ENCODE results near the gene ARPC3.
A peak's percentile ranks its signal among the peaks of the same experiment; 100 is the strongest.
"Not testable (repeated sequence)": the region's sequence is repeated elsewhere in the genome, so short reads cannot be mapped to it uniquely, and the experiment has no call there.

The ARPC3 gene

DNA sequence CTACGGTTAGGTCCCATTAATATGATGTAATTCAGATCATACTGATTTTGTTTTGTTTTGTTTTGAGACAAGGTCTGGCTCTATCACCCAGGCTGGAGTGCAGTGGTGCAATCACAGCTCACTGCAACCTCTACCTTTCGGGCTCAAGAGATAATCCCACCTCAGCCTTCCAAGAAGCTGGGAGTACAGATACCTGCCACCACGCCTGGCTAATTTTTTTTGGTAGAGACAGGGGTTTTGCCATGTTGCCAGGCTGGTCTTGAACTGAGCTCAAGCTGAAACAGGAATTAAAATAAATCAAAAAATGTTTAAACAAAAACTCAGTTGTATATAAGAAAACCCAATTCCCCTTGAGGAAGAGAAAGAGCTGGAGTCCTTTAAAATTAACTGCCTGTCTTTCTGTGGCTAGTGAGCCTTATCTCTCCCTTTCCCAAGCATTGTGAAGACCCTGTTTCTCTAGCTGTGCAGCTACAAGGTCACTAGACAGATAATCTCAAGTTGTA, 28.9 kb downstream of the ARPC3 start:
- Histone ChIP-seq H3K27me3 (ENCODE audit: control insufficient read depth, insufficient read depth, low read length) (no peaks in the 10 kb centered on the region), H3K27ac (no peak overlapping the region), H3K4me3 (ENCODE audit: low read depth, low read length) (no peak overlapping the region), H3K36me3 (ENCODE audit: control insufficient read depth, insufficient read depth, low read length) (no peaks in the 10 kb centered on the region), H3K4me1 (no peaks in the 10 kb centered on the region), H3K79me2 (no peaks in the 10 kb centered on the region), H3K9me3 (ENCODE audit: control insufficient read depth, low read length) (no peaks in the 10 kb centered on the region), H3K4me2 (ENCODE audit: low read length) (no peak overlapping the region), H2AFZ (no peak overlapping the region), H3K9ac (no peak overlapping the region)
- TF ChIP-seq, protein P1, sequence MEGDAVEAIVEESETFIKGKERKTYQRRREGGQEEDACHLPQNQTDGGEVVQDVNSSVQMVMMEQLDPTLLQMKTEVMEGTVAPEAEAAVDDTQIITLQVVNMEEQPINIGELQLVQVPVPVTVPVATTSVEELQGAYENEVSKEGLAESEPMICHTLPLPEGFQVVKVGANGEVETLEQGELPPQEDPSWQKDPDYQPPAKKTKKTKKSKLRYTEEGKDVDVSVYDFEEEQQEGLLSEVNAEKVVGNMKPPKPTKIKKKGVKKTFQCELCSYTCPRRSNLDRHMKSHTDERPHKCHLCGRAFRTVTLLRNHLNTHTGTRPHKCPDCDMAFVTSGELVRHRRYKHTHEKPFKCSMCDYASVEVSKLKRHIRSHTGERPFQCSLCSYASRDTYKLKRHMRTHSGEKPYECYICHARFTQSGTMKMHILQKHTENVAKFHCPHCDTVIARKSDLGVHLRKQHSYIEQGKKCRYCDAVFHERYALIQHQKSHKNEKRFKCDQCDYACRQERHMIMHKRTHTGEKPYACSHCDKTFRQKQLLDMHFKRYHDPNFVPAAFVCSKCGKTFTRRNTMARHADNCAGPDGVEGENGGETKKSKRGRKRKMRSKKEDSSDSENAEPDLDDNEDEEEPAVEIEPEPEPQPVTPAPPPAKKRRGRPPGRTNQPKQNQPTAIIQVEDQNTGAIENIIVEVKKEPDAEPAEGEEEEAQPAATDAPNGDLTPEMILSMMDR (IDR thresholded peaks at IDR 0.05): no peak

DNA sequence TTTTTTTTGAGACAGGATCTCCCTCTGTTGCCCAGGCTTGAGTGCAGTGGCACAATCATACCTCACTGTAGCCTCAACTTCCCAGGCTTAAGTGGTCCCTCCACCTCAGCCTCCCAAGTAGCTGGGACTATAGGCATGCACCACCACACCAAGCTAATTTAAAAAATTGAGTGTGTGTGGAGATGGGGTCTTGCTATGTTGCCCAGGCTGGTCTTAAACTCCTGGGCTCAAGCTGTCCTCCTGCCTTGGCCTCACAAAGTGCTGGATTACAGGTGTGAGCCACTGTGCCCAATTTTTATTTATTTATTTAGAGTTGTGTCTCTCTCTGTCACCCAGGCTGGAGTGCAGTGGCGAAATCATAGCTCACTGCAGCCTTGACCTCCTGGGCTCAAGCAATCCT, 29.5 kb downstream of the ARPC3 start:
- H3K9ac ChIP-seq; H3K4me1 ChIP-seq; H3K27me3 ChIP-seq (ENCODE audit: control insufficient read depth, insufficient read depth, low read length); H3K9me3 ChIP-seq (ENCODE audit: control insufficient read depth, low read length); H3K4me2 ChIP-seq (ENCODE audit: low read length); H3K27ac ChIP-seq; H3K79me2 ChIP-seq; H3K36me3 ChIP-seq (ENCODE audit: control insufficient read depth, insufficient read depth, low read length); H3K4me3 ChIP-seq (ENCODE audit: low read depth, low read length); H2AFZ ChIP-seq: not testable (repeated sequence)

DNA sequence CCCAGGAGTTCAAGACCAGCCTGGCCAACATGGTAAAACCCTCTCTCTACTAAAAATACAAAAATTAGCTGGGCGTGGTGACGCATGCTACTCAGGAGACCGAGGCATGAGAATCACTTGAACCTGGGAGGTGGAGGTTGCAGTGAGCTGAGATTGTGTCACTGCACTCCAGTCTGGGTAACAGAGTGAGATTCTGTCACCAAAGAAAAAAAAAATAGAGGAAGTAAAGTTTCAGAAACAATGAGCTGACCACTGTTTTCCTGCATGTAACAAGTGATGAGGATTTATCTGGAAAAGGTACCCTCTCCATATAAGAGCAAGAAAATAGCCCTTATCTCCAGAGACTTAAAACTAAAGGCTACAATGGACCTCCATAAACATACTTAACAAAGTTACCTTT, 33.0 kb downstream of the ARPC3 start:
- H2AFZ ChIP-seq; H3K4me1 ChIP-seq; H3K27me3 ChIP-seq (ENCODE audit: control insufficient read depth, insufficient read depth, low read length); H3K79me2 ChIP-seq; H3K4me2 ChIP-seq (ENCODE audit: low read length); H3K9me3 ChIP-seq (ENCODE audit: control insufficient read depth, low read length); H3K27ac ChIP-seq; H3K36me3 ChIP-seq (ENCODE audit: control insufficient read depth, insufficient read depth, low read length); H3K9ac ChIP-seq; H3K4me3 ChIP-seq (ENCODE audit: low read depth, low read length): not testable (repeated sequence)

DNA sequence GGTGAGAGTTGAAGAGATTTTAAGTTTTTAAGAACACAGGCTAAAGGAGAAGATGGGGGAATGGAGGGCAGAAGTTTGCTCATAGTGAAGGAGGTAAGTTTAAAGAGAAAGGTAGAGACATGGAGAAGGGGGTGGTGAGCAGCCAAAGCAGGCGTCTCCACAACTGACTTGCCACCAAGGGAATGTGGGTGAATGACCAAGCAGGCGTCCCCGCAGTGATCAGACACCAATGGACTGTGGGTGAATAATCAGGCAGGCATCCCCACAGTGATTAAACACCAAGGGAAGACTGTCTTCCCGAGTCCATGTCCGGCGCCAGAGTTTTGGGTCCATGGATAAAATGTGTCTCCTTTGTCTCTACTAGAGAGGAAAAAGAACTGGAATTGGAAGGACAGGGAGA, 40.1 kb downstream of the ARPC3 start:
- not testable (repeated sequence) for H3K79me2 ChIP-seq; H3K36me3 ChIP-seq (ENCODE audit: control insufficient read depth, insufficient read depth, low read length); H2AFZ ChIP-seq; H3K4me1 ChIP-seq; H3K27me3 ChIP-seq (ENCODE audit: control insufficient read depth, insufficient read depth, low read length); H3K9me3 ChIP-seq (ENCODE audit: control insufficient read depth, low read length); H3K9ac ChIP-seq; H3K27ac ChIP-seq; H3K4me3 ChIP-seq (ENCODE audit: low read depth, low read length); H3K4me2 ChIP-seq (ENCODE audit: low read length)

DNA sequence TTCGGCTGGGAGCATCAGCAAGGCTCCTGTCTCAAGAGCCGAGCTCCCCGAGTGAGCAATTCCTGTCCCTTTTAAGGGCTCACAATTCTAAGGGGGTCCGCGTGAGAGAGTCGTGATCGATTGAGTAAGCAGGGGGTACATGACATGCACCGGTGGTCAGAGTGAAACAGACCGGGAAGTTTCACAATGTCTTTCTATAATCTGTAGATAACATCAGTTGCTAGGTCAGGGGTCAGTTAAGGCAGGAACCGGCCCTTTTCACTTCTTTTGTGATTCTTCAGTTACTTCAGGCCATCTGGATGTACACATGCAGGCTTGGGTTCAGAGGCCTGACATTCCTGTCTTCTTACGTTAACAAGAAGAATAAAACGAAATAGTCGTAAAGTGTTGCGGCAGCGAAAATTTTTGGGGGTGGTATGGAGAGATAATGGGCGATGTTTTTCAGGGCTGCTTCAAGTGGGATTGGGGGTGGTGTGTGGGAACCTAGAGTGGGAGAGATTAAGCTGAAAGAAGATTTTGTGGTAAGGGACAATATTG, 44.9 kb downstream of the ARPC3 start:
- H3K27me3 ChIP-seq (ENCODE audit: control insufficient read depth, insufficient read depth, low read length): not testable (repeated sequence)

DNA sequence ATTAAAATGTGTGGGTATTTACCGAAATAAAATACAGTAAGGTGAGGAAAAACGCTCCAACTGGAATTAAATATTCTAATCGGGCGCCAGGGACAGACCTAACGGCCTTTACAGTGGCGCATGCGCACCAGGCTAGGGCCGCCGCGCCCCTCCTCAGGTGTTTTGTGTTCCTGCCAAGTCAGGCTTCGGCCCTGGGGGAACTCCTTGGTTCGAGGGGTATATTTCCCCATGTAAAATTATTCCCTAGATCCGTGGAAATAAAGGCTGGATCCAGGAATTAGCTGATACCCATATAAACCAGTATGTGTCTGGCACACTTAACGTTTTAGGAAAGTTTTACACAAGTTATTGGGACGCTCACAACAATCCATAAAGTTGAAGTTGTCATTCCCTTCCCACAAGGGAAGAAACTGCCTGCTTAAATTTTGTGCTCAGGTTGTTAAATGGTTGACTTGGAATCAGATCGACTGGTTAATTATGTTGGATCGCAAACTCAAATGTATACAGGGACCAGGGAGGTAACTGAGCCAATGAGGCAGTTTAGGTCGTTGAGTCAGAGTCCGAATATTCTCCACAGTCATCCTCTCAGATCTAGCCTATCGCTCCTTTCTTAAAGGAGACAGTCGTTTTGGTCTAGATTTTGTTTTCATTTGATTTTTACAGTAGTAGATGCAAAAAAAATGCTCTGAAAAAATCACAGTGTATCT, 46.0 kb downstream of the ARPC3 start:
- Histone ChIP-seq H3K36me3 (ENCODE audit: control insufficient read depth, insufficient read depth, low read length) (no peaks in the 10 kb centered on the region), H3K9me3 (ENCODE audit: control insufficient read depth, low read length) (no peaks in the 10 kb centered on the region), H2AFZ (peak overlapping the region; percentile 100), H3K4me1 (peaks cover 9% of the 10 kb centered on the region), H3K4me3 (ENCODE audit: low read depth, low read length) (peak overlapping the region; percentile 99), H3K4me2 (ENCODE audit: low read length) (peak overlapping the region; percentile 100), H3K79me2 (peaks cover 12% of the 10 kb centered on the region), H3K9ac (peak overlapping the region; percentile 74), H3K27ac (peak overlapping the region; percentile 99), H3K27me3 (ENCODE audit: control insufficient read depth, insufficient read depth, low read length) (no peaks in the 10 kb centered on the region)
- TF ChIP-seq, protein P1 (IDR thresholded peaks at IDR 0.05): no peak

More for the DNA sequence above, 44.9 kb downstream of the ARPC3 start:
- not testable (repeated sequence) for H3K36me3 ChIP-seq (ENCODE audit: control insufficient read depth, insufficient read depth, low read length); H3K9ac ChIP-seq; H3K4me2 ChIP-seq (ENCODE audit: low read length); H3K9me3 ChIP-seq (ENCODE audit: control insufficient read depth, low read length); H3K27ac ChIP-seq; H3K4me3 ChIP-seq (ENCODE audit: low read depth, low read length); H3K4me1 ChIP-seq; H2AFZ ChIP-seq; H3K79me2 ChIP-seq

Data from parathyroid adenoma (tissue), 2 donors.